HG02678 (cell line): ENCODE results near the gene C5orf47.
A peak's percentile ranks its signal among the peaks of the same experiment; 100 is the strongest.
"Not testable (repeated sequence)": the region's sequence is repeated elsewhere in the genome, so short reads cannot be mapped to it uniquely, and the experiment has no call there.

Experiments
- ATAC-seq: cut with Tn5 transposase; IDR thresholded peaks from one replicate; pipeline ENCODE4 v1.9.1; 2021; ENCODE audit warnings: mild to moderate bottlenecking, moderate library complexity; ENCODE audit not compliant: unreplicated experiment

Gene C5orf47

DNA sequence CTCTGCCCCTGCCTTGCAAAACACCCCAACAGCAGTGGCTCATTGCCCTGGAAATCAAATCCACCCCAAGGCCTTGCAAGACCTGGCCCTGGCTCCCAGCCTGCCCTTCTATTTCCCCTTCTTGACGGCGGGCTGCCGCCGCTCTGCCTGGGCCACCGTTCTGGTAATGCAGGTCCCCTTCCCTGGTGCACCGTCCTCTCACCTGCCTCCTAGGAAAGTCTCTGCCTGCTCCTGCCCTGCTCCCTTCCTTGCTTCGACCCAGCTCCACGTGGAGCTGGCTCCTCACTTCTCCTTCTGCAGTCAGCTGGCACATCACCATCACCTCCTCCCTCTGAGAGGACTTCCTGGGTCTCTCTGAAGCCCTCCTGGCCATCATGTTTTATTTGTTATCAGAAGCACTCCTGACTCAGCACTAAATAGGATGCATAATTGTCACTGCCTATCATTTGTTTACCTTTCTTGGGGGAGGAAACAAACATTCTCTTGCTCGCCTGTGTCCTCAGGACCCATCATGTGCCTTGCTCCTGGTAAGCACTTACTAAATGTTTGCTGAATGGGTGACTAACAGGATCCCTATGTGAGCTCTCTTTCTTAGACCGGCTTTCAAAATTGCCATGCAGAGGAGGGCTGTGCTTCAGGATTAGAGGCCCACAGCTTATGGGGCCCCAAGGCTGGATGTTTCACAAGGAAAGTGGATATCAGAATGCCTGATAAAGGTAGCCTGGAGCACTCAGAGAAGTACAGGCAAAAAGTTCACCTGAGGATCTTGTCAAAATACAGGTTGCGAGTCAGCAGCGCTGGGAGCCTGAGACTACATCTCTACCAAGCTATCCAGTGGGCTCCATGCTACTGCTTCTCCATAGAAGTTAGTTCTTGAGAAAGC lies 19.6 kb upstream of the C5orf47 start:
- ATAC-seq, result no peak

DNA sequence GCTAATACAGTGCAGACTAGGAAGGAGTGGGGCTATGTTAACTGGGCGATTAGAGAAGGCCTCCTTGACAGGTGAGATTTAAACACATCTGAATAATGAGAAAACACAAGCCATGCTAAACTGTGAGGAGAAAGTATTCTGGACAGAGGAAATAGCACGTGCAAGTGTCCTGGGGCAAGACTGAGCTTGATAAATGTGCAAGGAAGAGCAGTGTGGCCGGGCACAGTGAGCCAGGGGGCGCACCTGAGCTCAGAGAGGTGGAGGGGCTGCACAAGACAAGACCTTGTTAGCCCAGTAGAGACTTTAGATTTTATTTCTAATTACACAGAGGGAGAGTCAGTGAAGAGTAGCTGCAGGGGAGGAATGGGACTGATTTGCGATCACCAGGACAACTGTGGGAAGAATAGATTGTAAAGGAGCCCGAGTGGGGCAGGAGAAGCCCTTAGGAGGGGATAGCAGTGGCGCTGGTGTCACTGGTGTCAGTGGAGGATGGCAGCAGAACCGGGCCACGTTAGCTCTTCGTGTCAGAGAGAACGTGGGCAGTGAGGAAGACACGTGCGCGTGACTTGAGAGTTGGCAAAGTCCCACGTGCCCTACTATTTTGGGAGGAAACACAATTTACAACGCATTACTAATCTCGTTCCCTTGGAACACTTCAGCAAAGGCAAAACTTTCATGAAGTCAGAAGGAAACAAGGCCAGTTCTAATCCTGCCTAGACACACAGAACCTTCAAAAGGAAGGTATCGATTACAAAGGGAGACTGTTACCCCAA lies 17.9 kb upstream of the C5orf47 start:
- ATAC-seq, result no peak

DNA sequence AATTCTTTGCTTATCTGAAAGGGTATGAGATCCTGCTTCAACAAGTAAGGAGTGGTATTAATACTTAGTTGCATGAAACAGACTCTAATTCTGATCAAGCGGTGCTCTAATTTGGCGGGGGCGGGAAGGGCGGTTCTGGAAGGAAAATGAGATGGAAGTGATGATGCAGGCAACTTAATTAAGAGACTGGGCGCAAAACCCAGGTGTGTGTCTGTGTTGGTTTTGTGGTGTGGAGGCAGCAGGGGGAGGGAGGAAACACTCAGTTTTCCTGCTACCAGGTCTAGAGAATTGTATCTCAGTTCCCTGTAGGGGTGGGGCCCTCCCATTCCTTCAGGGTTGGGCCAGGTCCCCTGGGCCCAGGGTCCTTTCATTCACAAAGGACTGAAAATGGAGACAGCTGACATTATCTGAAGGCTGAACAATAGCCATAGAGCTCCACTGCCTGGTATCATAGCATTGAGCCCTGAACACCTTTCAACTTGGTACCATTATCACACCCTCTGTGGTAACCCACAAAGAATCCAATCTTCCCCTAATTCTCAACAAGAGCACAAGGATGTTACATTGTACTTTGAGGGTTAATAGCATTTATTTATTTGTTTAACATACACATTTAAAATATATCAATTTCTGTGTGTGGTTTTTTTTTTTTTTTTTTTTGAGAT lies 17.2 kb upstream of the C5orf47 start:
- no peak for ATAC-seq

DNA sequence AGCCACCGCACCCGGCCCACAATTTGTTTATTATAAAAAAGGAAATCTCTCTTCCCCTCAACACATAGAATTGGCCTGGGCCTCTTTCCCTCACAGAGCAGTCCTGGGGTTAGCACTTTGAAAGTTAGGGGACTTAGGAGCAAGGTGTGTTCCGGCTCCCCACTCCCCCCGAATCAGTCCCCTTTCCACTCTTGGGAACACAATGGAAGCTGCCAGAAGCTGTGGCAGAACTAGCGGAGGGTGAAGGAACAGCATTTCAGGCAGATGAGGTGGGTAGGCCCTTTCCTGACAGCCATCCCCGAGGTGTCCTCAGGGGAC lies 16.4 kb upstream of the C5orf47 start:
- ATAC-seq, result no peak

DNA sequence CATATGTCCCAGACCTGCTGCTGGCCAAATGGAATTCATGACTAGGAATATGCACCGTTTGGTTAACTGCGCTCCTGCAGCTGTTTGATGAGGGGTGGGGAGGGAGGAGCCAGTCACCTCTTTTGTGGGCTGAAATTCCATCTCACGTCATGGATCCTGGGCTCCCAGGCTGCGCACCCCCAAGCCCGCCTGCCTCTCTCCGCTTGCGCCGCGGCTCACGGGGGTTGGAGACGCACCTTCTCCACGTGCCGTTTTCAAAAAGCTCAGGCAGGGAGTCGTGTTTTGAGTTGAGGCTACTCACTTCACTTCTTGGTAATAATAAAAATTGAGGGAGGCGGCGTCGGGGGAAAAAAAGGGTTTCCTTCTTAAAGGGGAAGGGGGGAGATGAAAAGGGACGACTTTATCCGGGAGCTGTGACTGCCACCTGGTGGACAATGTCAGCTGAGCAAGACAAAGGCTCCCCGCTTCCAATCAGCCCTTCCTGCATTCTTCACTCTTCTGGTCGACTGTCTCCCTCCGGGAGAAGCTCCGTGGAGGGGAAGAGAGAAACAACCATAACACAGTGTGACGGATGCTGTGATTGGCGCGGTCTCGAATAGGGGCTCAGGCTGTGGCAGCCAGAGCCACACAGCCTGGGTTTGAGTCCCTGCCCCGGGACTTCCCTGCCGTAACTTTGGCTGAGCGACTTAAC lies 15.9 kb upstream of the C5orf47 start:
- ATAC-seq, result peak; percentile 72

DNA sequence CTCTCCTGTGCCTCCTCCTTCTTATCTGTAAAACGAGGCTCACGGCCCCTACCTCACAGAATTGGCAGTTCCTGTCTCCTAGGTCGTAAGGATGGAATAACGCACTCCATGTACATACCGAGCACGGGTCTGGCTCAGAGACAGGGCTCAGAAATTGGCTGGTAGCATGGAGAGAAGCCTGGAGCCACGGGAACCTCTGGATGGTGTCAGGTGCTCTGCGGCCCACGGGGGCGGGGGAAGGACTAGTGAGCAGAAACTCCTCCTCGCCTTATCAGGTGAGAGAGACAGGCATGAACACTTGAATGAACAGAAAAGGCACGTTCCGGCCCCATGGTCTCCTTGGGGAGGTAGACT lies 15.4 kb upstream of the C5orf47 start:
- ATAC-seq, result peak; percentile 23

DNA sequence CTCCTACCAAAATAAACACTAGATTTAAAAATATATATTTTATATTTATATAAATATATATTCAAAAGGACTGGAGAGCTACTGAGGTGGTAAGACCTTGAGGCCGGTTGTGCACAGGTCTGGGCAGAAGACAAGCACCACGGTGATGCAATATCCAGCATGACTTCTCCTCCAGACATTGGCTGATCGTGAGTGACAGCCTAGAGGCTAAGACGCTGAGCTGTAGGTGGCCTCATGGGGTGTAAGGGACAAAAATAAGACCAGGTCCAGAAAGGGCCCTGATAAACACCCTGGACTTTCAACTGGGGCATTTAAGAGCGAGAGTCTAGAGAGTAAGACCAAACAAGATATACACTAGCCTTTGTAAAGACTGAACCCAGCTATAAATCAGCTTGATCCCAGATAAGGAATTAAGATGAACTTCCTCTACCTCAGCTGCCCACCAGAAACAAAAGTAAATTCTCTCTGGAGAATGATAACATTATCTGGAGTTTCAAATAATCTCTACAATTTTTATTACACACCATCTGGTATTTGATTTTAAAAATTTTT lies 14.2 kb upstream of the C5orf47 start:
- no peak for ATAC-seq

DNA sequence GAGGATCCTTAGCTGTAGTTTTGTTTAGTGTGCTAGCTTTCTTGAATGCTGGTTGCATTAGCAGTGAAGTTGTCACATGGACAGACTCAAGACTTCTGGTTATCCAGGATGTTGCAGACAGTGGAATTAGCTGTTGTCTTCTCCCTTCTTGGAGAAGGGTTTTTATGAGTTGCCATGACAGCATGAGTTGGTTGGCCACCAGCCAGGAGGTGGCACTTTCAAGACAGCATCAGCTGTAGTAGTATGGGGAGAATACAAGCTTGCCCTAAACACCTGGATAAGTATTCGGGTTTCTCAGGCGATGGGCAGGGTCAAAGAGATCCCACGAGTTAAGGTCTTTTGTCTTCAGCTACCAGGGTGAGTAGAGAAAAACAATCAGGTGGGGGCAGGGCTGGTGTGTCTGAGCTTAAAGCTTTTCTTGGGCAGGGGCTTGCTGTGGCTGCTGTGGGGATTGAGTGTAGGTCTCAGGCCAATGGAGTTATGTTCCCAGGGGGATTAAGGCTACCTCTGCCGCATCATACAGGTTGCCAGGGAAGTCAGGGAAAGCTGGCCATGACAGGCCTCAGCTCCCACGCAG lies 7.7 kb upstream of the C5orf47 start:
- ATAC-seq, result no peak

DNA sequence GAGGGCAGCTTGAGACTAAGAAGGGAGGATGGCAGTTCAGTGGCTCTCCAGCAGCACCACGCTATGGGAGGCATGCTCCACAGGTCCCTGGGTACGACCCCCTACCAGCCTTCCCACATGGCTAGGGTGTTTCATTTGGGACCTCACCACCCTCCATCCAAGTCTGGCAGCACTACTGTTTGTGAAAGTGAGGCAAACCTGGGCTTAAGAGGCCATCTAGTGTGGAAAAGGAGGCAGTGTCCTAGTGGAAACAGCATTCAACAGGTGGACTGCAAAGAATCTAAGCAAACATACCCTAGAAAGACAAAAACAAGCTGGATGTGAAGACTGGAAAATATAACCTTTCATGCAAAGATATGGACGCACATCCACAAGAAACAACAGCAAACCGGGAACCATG lies 4.8 kb upstream of the C5orf47 start:
- no peak for ATAC-seq

DNA sequence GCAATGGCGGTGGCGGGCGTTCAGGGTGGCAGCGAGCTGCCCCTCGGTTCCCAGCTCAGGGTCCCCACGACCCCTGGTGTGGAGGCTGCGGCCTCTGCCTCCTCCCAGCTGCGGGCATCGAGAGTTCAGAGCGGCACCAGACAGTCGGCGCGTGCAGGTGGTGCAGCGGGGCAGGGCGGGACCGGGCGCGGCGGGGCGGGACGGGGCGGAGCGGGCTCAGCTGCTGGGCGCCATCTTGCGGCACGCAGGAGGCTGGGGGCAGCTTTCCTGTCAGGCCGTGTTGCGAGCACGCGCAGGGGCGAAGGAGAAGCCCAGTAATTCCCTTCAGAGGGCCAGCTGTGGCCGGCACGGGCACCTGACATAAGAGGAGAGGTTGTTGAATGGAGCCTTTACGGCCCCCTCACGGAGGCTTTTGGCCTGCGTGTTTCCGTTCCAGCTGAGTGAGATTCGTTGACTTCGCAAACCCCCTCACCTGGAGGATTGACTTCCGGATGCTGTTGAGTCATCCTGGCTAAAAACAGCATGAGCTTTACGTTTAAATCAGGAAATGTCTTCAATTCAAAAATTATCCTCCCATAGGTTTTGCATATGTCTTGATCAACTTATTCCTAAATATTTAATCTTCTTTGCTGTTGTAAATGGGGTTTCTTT lies 587 bp downstream of the C5orf47 start:
- ATAC-seq, result no peak

DNA sequence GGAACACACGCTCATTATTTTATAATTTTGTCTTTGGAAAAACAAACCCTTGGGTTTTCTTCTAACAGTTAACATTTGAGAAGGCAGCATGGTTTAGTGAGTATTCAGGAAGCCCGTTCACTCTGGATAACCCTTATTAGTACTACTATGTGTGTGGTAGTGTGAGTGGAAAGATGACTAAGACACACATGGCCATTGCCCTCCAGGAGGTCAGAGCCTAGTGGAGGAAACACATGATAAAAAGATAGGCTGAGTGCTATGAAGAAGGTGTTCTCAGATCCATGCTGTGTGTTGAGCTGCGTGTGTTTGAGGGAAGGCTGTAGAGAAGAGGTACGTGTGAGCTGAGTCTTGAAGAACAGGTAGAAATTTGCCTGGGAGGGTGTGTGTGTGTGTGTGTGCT lies 8.4 kb downstream of the C5orf47 start:
- ATAC-seq, result no peak

DNA sequence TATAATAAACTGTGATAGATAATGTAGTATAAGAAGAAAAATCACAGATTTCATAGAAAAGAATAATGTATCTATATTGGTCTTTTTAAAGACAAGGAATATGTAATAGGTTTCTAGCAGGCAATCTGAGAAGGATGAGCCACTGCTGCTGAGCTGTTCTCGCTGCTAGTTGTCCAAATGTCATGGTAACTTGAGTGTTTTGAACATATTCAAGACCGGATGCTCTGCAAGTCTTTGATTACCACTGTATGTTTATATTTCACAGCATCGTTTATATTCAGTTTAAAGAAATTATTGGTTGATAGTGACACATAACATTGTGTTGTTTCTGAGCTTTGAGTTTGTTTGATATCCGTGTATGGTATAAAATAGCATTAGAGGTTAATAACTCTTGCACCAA lies 9.6 kb downstream of the C5orf47 start:
- ATAC-seq, result no peak

DNA sequence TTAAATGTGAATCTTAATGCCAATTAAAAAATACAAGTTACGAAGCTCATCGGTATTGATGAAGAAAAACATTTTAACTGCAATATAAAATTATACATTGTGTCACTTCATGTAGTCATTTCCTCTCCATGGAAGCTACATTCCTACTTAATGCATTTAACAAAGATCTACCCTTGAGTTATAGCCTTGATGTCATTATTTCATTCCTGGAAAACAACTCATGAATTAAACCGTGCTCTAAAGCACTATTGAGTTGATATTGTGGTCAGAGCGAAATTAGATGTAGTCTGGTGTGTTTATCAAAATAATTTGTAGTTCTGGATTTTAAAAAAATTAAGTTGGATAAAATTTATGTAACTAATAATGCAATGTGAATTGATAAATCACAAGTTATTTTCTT lies 11.1 kb downstream of the C5orf47 start:
- no peak for ATAC-seq

DNA sequence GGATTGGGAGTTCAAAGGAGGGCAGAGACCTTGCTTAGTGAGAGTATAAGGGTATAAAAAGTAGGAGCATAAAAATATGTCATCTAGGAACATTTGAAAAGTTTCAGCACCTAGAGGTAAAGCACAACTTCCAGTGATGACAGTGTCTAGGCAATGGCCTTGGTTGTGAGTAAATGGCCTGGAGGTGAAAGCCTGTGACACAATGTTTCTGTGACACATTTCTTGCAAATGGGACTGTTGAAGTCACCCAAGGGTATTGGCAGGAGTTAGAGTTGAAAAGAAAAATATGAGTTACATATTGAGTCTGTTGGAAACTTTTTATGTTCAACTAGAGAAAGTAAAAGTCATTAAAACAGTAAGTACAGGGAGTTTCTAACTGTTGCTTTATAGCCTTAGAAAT lies 14.8 kb downstream of the C5orf47 start:
- no peak for ATAC-seq

DNA sequence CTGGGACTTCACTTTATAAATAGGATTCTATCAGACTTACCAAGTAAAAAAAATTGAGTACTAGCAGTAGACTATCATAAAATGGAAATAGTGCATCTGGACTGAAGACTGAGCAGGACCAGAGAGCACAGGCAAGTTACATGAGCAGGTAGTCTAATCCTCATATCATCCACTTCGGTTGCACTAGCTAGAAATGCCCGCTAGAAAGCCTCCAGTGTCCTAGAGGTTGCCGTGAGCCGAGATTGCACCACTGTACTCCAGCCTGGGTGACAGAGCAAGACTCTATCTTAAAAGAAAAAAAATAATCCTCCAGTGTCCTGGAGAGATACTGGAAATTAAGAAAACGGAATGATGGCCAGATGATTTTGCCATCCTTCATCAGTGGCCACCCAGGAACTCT lies 20.0 kb downstream of the C5orf47 start:
- no peak for ATAC-seq

DNA sequence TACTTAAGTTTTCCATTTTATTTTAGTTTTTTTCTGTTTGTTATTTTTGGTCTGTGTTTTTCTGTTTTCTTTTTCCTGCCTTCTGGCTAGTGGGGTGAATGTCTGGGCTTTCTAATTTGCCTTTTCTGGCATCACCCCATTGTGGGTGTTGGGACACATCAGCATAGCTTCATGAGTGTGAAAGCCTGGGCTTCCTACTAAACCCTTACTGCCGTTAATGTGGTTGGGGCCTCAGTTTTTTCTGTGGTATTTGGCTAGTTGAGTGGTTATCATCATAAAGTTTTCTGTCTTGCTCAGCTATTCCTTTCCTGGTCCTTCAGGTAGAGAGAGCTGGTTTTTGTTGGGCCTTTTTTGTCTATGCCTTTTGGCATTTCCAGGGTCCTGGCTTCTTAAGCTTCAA lies 21.4 kb downstream of the C5orf47 start:
- ATAC-seq, result no peak

DNA sequence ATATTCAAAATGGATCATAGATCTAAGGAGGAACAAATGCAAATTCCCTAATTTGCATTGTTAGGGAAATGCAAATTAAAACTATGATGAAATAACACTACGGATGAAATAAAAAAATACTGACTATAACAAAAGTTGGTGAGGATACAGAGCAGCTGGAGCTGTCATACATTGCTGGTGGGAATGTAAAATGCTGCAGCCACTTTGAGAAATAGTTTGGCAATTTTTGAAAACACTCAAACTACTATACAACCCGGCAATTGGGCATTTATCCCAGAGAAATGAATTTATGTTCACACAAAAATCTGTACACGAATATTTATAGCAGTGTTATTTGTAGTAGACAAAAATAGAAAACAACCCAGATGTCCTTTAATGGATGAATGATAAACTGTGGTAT lies 22.5 kb downstream of the C5orf47 start:
- ATAC-seq, result no peak

DNA sequence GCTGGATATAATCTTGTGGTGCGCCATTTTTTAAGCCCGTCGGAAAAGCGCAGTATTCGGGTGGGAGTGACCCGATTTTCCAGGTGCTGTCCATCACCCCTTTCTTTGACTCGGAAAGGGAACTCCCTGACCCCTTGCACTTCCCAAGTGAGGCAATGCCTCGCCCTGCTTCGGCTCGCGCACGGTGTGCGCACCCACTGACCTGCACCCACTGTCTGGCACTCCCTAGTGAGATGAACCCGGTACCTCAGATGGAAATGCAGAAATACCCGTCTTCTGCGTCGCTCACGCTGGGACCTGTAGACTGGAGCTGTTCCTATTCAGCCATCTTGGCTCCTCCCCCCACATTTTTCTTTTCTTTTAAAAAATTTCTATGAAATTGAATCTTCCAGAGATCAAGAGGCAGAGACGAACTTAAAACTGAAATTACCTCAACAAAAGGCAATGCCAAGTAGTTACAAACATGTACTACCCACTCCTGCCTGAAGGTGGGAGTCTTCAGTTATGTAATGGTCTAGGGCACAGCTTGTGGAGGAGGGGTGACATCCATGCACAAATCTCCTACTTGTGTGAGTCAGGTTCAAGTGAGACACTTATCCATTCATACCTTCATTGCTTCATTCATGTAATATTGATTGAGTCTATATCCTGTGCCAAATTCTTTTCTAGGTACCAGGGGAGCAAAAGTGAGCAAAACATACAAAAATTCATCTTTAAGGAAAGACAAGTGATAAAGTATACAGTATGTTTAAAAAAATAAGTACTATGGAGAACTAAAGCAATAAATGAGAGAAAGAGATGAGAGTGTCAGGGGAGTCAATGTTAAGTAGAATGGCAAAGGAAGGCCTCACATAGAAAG lies 31.3 kb downstream of the C5orf47 start:
- not testable (repeated sequence) for ATAC-seq

DNA sequence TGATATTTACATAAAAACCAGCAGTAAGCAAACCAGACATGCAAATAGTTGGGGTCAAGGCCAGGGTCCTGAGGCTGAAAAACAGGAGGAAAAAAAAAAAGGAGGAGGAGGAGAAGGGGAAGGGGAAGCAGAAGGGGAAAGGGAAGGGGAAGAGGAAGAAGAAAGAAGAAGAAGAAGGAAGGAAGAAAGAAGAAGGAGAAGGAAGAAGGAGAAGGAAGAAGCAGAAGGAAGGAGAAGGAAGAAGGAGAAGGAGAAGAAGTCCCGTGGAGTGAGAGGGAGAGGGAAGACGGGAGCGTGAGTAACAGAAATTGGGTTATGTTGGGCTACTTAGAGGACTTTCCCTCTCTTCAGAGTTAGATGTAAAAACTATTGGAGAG lies 31.9 kb downstream of the C5orf47 start:
- ATAC-seq, result no peak
